NCI-H2107 treated with DMSO at 0.1 percent for 48 hours (cell line): ENCODE measurements around the gene MAN1A2.
"Not testable (repeated sequence)": the region's sequence is repeated elsewhere in the genome, so short reads cannot be mapped to it uniquely, and the experiment has no call there.

Experiments used
- DNase-seq: peaks from one replicate; lab custom pipeline; 2025; ENCODE audit not compliant: unreplicated experiment; lab: John Stamatoyannopoulos, UW

The MAN1A2 gene

DNA sequence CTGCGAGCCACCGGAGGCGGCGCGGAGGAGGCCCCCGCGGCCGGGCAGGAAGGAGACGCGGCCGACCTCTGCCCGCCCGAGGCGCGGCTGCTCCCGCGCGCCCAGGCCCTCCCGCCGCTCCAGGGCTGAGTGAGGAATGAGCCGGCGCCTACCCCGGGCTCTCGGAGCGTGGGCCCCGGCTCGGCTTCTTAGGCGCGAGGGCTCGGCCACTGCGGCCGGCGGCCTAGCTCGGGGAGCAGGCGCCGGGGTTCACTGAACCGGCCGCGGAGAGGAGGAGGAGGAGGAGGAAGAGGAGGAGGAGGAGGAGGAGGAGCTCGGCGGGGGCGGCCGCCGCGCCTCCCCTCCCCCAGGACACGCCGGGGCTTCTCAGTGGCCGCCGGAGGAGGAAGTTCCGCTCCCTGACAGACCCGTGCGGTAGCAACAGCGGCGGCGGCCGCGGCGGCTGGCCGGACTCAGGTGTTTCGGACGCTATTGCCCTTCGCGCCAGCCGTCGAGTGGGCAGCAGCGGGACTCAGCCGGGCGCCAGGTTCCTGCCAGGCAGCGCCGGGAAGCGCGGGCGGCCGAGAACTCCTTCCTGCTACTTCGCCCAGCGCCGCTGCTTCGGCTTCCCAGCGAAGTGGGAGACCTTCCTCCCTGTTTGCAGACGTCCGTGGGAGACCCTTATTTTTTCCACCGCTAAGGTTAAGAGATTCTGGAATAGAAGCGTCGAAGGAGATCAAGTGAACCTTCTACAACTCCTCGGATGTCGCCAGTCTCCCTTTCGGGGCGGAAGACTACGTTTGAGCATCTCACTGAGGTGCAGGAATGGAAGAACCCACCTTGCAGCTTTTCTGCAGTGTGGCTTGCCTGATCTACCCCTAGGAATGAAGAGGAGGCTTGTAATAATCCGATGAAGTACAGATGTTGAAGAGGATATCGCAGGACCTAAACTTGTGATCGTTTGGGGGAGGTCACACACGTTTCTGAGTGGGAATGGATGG lies at the start of gene MAN1A2:
TSS of gene MAN1A2 (plus strand) at position 404 of the 980 bp plus-strand sequence. CDS start 735 bp downstream, outside the sequence.
- peak; percentile 15 for DNase-seq

- DNase-seq = no peak
Observed at GRCh38 chr1:117318011-117318410, 49.2 kb upstream of the MAN1A2 start.

DNA sequence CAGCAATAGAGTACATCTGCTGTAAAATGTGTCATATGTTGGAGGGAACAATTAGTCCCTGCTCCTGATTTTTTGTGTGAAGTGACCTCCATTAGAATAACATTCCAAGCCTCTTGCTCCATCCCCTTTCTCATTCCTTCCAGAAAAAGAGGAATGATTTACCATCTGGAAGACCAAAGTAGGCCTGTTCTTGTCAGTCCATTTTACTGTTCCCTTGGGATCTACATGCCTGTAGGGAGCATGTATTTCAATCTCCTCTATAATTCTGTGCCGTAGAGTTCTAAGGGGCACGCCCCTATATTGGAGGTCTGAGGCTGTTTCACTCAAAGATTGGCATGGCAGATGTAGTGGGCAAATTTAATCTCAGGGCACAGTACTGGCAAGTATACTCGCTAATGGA lies 48.8 kb upstream of the MAN1A2 start:
- DNase-seq = no peak

DNA sequence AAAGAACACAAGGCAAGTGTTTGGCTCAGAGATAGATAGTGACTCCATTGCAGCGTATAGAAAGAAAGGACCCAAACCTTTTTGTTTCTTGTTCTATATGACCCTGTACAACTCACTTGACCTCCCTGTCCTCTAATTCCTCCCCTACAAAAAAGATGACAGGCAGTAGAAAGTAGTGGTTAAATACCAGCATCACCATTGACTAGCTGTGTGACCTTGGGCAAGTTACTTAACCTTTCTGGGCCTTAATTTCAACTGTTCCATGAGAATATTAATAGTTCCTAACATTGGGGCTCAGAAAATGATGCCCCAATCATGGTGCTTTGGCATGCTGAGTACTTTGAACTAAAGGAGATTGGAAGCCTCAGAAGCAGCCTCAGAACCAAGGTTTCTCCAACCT lies 46.7 kb upstream of the MAN1A2 start:
- DNase-seq = no peak

- no peak for DNase-seq
Observed at GRCh38 chr1:117321680-117322609, 45.3 kb upstream of the MAN1A2 start.

DNA sequence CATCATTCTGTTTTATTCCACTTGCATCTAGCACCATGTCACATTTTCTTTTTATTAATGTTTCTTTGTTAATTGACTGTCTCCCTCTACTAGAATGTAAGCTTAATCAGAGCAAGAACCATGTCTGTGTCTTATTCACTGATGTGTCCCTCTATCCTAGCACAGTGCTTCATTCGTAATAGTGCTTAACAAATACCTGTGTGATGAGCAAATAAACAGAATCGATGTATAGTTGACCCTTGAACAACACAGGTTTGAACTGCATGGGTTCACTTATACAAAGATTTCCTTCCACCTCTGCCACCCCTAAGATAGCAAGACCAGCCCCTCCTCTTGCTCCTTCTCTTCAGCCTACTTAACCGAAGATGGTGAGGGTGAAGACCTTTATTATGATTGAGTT lies 42.9 kb upstream of the MAN1A2 start:
- DNase-seq = no peak

DNA sequence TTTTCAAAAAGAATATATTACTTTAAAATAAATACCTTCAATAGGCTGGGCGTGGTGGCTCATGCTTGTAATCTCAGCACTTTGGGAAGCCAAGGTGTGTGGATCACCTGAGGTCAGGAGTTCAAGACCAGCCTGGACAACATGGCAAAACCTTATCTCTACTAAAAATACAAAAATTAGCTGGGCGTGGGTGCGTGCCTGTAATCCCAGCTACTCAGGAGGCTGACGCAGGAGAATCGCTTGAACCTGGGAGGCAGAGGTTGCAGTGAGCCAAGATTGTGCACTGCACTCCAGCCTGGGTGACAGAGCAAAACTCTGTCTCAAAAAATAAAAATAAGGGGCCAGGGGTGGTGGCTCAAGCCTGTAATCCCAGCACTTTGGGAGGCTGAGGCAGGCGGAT lies 41.2 kb upstream of the MAN1A2 start:
- not testable (repeated sequence) for DNase-seq

DNA sequence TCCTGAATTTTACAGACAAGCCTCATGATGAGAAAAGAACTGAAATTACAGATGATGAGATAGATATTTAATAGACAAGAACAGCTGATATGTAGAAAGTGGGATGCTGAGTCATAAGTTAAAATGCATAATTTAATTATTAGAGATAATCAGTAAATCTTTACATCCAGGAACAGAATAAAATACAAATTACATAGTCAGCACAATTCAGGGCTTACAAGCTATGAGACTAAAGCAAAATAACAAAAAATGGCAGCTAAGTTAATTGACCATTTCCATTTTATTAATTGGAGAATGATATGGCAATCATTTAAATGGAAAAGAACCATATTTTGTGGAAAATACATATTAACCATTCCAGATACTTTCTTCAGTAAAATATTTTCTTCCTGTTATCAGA lies 40.2 kb upstream of the MAN1A2 start:
- no peak for DNase-seq

- DNase-seq = no peak
Observed at GRCh38 chr1:117335376-117336086, 31.7 kb upstream of the MAN1A2 start.

GRCh38 chr1:117336088-117336817 lies 31.0 kb upstream of the MAN1A2 start:
- DNase-seq = no peak

GRCh38 chr1:117339866-117340700 lies 27.2 kb upstream of the MAN1A2 start:
- DNase-seq = peak; percentile 61

DNA sequence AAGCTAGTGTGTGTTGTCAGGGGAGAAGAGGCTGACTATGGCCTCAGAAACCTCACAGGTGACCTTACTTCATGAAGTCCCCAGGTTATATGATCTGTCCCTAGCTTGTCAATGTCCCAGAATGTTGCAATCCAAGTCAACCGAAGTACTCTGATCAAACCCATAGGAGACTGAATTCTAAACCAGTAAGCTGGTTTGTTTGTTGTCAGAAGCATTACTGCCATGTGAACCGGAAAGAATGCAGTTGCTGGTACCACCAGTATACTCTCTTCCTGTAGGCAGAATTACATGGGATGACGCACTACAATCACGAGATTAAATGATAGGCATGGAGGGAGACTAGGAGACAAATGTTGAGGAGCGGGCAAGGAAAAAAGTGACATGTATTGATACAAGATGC lies 26.1 kb upstream of the MAN1A2 start:
- no peak for DNase-seq

- no peak for DNase-seq
Observed at GRCh38 chr1:117342397-117342796, 24.9 kb upstream of the MAN1A2 start.

DNA sequence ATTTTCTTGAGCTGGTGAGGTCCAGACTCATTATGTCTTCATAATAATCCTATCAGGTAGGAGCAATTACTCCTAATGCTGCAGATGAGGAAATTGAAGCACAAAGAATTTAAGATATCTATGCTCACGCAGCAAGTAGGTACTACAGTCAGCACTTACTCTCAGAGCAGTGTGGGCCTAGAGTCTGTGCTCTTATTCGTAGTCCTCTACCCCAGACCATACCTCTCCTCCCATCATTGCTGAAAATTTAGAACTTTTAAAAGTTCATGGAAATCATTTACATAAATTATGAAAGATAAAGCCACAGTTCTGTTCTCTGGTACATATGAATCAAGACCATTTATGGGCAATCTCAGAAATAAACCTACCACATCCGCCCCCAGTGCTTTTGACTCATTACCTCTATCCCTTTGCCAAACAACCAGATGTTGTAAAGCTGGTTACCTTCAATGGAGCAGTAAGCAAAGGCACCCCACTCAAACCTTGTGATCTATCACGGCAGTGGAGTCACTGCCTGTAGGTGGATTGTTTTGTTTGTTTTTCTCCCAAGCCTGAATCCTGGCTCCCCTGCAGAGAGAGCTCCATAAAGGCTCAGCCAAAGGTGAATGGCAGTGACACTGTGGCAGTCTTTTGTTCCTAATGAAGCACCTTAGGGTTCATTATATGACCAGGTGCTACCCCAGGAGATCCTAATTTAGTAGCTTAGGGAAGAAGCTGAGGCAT lies 20.9 kb upstream of the MAN1A2 start:
- DNase-seq = peak; percentile 79

DNA sequence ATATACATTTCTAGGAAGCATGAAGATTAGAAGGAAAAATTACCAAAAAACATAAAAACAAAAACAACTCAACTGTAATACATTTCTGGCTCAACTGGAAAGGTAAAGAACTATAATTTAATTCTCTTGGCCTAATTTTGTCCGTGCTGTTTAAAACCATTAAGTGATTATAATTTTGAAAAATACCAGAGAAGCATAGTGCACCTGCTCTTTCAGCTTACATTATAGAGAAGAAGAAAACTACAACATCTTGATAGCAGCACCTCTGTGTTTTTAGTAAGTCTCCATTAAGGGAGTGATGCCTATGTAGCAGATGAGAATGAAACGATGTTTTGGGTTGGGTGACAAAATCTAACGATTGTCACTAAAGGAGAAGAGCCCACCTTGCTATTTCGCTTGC lies 19.3 kb upstream of the MAN1A2 start:
- no peak for DNase-seq

DNA sequence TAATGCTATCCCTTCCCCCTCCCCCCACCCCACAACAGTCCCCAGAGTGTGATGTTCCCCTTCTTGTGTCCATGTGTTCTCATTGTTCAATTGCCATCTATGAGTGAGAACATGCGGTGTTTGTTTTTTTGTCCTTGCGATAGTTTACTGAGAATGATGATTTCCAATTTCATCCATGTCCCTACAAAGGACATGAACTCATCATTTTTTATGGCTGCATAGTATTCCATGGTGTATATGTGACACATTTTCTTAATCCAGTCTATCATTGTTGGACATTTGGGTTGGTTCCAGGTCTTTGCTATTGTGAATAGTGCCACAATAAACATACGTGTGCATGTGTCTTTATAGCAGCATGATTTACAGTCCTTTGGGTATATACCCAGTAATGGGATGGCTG lies 14.6 kb upstream of the MAN1A2 start:
- not testable (repeated sequence) for DNase-seq

- DNase-seq = not testable (repeated sequence)
Observed at GRCh38 chr1:117357833-117358603, 9.2 kb upstream of the MAN1A2 start.

GRCh38 chr1:117358604-117358887 lies 8.7 kb upstream of the MAN1A2 start:
- not testable (repeated sequence) for DNase-seq
